Activated CD8-positive, alpha-beta memory T cell treated with anti-CD3 and anti-CD28 coated beads for 36 hours (primary cell): ENCODE data around the gene IGF2BP2. TPM values are rescaled to one million over a fixed set of nuclear protein-coding genes. Genes with fewer than 3 reads are reported as not detected.

ENCODE experiments used
- CTCF ChIA-PET: fragments of 350-600 bp; sonication (Branson Sonifier 250); formaldehyde crosslinking; loops from one replicate; lab custom pipeline; 2021; ENCODE audit warnings: antibody characterized with exemption; lab: Charles Lee
- POLR2A ChIA-PET: fragments of 350-600 bp; sonication (Branson Sonifier 250); formaldehyde crosslinking; loops from one replicate; lab custom pipeline; 2021; ENCODE audit warnings: antibody characterized with exemption; lab: Charles Lee
- total RNA-seq, 2 experiments: library from RNA; stranded (reverse); gene quantifications; one replicate each; pipeline ENCODE4 v1.2.3, GENCODE V29; 2021

Gene IGF2BP2
- total RNA-seq, 2 experiments from 2014 or later: 0.32 to 0.65 TPM

DNA sequence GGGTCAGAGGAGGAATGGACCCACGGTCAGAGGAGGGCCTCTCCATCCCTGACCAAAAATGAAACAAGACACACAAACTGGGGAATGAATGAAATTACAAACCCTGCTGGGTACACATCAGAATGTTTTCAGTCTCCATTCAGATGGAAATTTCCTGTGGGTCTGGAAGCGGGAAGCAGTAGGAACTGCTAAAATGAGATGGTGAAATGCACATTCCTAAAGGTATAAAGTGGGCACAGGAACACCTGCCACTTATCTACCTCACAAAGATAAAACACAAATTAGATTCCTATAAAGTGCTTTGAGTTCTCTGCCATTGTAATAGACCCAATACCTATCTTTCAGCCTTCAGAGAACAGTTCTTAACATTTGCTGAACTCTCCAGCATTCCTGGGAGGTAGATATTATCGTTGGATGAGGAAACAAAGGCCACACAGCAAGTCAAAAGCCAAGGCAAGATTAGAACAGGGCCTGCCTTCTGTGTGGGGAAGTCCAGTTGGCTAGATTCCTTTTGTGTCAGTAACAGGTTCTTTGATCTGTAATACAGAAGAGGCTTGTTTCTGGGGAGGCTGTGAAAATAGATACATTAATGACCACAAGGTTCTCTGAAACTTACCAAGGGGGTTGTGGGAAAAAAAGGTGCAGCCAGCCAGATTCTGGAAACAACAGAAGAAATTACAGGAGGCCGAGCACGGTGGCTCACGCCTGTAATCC lies 98.4 kb downstream of the IGF2BP2 start:
- ChIA-PET CTCF (no interaction called here), POLR2A (no interaction called here)

- CTCF ChIA-PET: no interaction called here
These were observed 100.1 kb downstream of the IGF2BP2 start for GRCh38 chr3:185724761-185725160.

GRCh38 chr3:185724251-185724650 lies 100.6 kb downstream of the IGF2BP2 start:
- ChIA-PET CTCF (no interaction called here), POLR2A (no interaction called here)

More at GRCh38 chr3:185724761-185725160, 100.1 kb downstream of the IGF2BP2 start:
- POLR2A ChIA-PET: no interaction called here

DNA sequence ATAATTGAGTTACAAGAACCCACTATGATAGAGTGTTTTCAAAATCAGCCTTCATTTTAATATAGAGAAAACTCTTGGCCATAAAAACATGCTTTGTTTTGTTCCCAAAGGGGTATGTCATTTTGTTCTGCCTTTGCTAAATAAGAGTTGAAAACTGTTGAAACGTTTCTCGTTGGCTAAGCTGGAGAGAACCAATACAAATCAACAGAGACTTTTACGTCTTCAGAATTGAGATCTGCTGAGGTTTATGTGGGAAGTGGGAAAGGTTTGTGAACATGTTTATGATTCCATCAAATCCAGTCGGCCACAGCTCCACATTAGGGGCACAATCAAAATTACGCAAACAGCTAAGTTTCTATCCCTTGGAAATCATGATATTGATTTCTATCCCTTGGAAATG lies 102.0 kb downstream of the IGF2BP2 start:
- ChIA-PET POLR2A (no interaction called here), CTCF (no interaction called here)

GRCh38 chr3:185721970-185722369 lies 102.9 kb downstream of the IGF2BP2 start:
- ChIA-PET CTCF (interaction anchor here (0.7 kb wide), 1 partner anchor 57 kb away, joined by 3 read pairs; no protein-coding TSS in a partner anchor), POLR2A (no interaction called here)

GRCh38 chr3:185720326-185720725 lies 104.5 kb downstream of the IGF2BP2 start:
- CTCF ChIA-PET: interaction anchor here (0.6 kb wide), 1 partner anchor 390 kb away, joined by 3 read pairs; no protein-coding TSS in a partner anchor
- POLR2A ChIA-PET: interaction anchor here (0.6 kb wide), 1 partner anchor 159 kb away, joined by 7 read pairs; no protein-coding TSS in a partner anchor

DNA sequence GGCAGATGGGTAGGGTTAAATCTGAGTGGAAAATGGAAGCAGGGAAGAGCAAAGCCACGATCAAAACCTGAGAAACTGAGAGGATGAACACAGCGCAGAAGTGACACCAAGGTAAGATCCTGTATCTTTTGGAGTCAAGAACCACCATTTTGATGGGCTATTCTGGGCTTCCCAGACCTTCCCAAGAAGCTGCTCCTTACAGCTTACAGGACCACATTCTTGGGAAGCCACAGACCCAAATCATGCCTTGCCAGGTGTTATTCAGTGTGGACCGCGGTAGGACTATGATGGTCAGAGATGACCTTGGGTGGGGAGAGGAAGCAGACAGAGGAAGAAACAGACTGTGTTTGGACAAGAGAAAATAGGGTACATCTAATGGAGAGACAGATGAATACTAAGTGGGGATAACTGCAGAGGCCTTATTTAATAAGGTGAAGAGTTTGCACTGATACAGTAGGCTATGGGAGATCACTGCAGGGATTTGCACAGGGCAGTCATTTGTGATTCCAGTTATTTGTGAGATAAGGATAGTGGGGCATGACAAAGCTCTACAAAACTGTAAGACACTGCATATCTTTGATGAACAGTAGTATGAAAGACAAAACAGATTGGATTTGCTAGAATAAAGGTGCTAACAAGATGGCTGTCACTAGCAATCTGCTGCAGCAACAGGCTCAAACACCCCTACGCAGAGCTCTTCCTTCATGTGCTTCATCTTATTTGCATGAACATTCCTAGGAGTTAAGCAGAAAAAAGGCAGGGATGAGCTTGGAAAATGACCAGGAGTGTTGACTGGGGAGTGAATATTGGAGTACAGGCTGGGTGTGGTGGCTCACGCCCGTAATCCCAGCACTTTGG lies 105.9 kb downstream of the IGF2BP2 start:
- ChIA-PET POLR2A (no interaction called here), CTCF (interaction anchor here (0.5 kb wide), 1 partner anchor 53 kb away, joined by 3 read pairs; no protein-coding TSS in a partner anchor)

DNA sequence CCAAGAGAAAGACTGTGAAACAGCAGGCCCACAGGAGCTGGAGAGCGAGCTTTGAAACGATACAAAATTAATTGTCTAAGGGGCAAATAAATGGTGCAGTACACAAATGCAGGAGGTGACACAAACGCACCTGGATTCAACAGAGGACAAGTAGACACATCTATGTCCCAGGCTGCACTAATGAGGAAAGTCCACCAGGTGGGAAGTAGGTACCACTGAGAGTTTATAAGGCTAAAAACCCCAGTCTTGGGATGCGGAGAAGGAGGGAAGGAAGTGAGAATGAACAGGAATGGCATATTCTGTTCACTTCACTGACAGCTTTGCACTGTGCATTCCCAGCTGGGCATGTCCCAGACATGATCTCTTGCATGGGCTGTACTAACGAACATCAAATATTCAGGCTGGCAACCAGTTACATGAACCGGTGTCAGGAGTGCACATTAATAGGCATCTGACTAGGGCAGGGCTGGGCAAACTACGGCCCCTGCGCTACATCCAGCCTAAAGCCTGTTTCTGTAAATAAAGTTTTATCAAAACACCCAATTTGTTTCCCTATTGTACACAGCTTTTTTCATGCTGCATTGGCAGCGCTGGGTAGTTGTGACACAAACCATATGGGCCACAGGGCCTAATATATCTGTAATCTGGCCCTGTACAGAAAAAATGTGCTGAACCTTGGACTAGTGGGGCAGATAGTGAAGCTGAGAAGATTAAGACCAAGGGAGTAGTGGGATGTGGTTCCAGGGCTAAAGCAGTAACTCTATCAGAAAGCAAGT lies 107.0 kb downstream of the IGF2BP2 start:
- POLR2A ChIA-PET: no interaction called here
- CTCF ChIA-PET: no interaction called here

- ChIA-PET POLR2A (no interaction called here), CTCF (no interaction called here)
These were observed 107.7 kb downstream of the IGF2BP2 start for GRCh38 chr3:185717121-185717520.

GRCh38 chr3:185716436-185717108 lies 108.3 kb downstream of the IGF2BP2 start:
- ChIA-PET CTCF (no interaction called here), POLR2A (no interaction called here)

- ChIA-PET CTCF (no interaction called here), POLR2A (no interaction called here)
These were observed 109.8 kb downstream of the IGF2BP2 start for GRCh38 chr3:185715091-185715490.

- POLR2A ChIA-PET: no interaction called here
- CTCF ChIA-PET: no interaction called here
These were observed 110.8 kb downstream of the IGF2BP2 start for GRCh38 chr3:185714085-185714484.

- CTCF ChIA-PET: no interaction called here
- POLR2A ChIA-PET: no interaction called here
These were observed 111.8 kb downstream of the IGF2BP2 start for GRCh38 chr3:185713015-185713414.

DNA sequence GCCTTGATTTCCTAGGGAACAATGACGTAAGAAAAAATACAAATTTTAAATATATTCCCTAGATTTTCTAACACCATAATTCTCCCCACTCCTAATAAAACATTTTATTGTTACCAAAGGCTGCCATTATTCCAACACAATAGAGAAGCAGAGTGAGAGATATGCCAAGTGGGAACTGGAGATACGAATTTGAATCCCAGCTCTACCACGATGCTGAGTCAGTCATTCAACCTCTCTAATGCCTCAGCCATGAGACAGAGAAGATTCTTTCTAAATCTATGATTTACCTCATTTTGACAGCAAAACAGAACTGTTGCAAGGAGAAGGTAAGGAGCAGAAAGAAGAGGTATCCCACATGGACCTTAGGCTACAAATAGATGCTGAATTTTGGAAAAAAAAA lies 112.5 kb downstream of the IGF2BP2 start:
- ChIA-PET CTCF (no interaction called here), POLR2A (no interaction called here)

DNA sequence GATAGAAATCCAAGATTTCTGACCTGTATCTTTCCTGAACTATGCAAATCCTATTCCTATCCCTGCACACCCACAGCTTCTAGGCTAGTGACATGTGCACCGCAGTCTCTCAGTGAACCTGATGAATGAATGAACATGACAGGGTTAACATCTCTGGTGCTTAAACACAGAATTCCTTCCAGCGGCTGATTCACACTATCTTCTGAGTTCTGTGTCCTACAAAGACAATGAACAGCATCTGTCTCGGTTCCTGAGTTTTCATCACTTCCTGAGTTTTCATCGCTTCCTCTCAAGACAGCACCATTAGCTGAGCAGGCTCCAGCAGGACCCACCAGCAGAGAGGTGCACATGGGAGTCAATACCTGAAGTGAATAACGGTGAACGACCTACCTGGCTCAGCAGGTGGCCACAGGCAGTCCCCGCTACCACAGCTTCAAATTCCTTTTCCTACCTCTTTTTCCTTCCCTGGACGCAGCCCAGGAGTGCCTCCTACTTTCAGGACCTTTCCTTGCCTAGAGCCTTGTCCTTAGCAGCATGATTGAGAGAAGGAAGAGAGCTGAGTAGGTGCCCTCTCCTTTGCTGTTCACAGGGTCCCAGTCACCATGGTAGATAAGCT lies 113.5 kb downstream of the IGF2BP2 start:
- ChIA-PET CTCF (interaction anchor here (0.6 kb wide), 1 partner anchor 1397 kb away, joined by 3 read pairs; no protein-coding TSS in a partner anchor), POLR2A (no interaction called here)

DNA sequence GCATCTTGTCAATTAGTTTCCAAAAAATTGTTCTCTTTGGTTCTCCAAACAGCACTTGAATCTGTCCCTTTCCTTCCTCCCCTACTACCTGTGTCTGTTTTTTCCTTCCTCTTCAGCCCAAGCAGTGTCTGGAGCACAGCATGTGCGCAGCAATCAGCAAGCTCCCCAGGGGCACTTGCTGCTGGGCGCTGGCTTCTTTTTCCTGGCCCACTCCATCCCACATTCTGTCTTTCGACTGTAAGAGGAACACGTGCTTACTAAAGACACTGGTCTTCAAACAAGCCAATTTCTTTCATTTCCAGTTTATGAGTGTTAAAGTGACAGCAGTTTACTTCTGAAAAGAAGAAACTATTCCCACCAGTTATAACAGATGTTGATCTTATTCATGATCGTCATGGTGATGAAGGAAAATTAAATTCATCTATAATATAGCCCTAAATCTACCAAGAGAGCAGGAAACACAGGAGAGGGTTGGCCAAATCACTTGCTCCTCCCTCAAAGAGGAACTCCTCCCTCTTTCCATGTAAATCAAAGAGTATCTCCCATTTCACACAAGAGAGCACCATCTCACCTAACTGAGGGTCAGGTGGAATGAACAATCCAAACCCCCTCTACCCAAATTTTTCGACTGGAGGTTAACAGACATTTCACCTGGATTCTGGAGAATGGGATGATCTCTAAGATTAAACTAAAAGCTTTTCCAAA lies 115.4 kb downstream of the IGF2BP2 start:
- ChIA-PET POLR2A (no interaction called here), CTCF (no interaction called here)

GRCh38 chr3:185708392-185708791 lies 116.5 kb downstream of the IGF2BP2 start:
- ChIA-PET CTCF (no interaction called here), POLR2A (no interaction called here)

DNA sequence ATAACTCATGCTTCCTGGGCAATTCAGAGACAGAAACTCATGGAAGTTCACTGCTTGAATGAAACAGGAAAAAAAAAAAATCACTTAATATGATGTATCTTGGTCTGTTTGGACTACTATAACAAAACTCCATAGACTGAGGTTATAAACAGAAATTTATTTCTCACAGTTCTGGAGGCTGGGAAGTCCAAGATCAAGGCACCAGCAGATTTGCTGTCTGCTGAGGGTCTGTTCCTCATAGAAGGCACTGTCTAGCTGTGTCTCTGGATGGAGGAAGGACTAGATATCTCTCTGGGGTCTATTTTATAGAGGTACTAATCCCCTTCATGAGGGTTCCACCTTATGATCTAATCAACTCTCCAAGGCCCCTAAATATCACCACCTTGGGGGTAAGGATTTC lies 119.3 kb downstream of the IGF2BP2 start:
- ChIA-PET POLR2A (no interaction called here), CTCF (no interaction called here)
